GM18499 (cell line): ENCODE results near the gene FAM187B.
"Not testable (repeated sequence)": the region's sequence is repeated elsewhere in the genome, so short reads cannot be mapped to it uniquely, and the experiment has no call there.

ENCODE experiments used
- ATAC-seq: cut with Tn5 transposase; IDR thresholded peaks from one replicate; pipeline ENCODE4 v1.9.1; 2021; ENCODE audit warnings: moderate number of reproducible peaks; ENCODE audit not compliant: insufficient read depth, unreplicated experiment

Gene FAM187B

DNA sequence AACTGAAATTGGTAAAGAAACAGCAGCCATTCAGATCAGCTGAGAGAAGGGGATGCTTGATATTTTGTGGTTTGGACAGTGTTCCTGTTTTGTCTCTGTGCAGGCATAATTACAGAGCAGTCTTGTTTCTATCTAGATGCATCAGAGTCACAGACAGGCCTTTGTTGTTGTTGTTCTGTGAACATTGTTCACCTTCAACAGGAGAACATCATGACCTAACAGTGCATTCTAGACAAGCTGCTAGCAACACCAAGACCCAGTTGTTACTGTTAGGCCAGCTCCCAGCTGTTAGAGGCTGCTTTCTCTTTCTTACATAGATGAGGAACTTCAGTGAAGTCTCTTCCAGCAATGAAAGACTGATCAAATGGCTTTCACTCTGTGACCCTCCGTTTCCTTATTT is 11.8 kb upstream of the FAM187B start:
- ATAC-seq = no peak

DNA sequence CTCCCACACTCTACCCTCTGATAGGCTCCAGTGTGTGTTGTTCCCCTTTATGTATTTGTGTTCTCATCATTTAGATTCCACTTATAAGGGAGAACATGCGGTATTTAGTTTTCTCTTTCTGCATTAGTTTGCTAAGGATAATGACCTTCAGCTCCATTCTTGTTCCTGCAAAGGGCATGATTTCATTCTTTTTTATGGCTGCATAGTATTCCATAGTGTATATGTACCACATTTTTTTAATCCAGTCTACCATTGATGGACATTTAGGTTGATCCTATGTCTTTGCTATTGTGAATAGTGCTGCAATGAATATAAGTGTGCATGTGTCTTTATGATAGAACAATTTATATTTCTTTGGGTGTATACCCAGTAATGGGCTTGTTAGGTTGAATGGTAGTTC is 11.1 kb upstream of the FAM187B start:
- not testable (repeated sequence) for ATAC-seq

DNA sequence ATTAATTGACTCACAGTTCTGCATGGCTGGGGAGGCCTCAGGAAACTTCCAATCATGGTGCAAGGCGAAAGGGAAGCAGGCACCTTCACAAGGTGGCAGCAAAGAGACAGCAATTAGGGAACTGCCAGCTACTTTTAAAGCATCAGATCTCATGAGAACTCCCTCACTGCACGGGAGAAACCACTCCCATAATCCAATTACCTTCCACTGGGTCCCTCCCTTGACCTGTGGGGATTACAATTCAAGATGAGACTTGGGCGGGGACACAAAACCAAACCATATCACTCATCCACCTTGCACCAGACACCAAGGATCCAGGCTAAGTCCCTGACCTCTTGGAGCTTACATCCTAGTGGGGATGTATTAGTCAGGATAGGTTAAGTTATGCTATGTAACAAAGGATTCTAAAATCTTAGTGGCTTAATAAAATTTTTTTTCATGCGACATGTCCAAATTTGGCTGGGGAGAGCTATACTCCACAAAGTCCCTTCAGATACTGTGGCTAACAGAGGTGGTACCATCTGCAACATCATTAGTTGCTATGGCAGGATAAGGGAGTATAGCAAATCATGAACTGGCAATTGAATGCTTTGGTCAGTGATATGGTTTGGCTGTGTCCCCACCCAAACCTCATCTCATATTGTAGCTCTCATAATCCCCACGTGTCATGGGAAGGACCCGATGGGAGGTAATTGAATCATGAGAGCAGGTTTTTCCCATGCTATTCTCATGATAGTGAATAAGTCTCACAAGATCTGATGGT is 8.3 kb upstream of the FAM187B start:
- no peak for ATAC-seq

DNA sequence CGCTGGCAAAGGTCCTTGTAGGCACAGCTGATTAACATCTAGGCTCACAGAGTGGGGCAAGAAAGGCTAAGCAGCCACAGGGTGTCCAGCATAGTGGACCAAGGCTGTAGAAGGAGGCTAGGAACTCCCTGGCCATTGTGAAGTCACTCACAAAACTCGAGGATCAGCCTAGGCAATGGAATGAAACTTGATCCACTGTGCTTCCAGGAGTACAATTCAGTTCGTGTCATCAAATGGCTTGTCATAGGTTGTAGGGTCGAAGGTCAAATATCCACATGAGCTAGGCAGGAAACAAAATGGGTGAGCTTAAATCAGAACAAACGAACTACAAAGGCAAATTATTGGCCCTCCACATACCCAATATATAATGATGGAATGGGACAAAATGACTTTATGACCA is 4.4 kb upstream of the FAM187B start:
- ATAC-seq = no peak

DNA sequence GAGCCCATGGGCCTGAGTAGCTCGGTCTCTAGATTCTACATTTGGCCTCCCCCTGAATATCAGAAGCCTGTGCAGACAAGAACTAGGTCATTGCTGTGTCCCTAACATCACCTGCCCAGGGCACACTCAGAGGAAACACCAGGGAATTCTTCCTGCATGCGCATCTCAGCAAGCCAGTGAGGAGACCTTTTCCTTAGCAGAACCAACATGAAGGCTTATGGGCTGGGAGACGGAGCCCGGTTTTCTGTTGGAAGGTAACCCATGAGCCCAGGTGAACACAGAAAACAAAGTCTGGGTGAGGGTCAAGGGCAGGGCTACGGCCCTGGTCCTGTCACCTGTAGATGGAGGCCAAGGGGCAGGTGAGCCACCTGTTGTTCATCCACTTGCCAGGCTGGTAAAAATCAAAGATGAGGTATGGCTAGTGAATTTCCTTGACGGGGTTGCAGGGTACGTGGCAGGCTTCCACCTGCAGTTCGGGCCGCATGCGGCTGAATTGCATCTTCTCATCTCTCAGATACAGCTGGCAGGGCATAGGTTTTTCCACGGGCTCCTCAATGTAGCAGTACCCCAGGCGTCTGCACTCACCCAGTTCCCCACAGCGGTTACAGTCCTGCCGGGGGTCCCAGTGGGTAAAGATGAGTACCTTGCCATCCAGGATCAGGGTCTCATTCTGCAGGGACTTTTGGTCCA is 3.6 kb upstream of the FAM187B start:
- ATAC-seq = no peak

DNA sequence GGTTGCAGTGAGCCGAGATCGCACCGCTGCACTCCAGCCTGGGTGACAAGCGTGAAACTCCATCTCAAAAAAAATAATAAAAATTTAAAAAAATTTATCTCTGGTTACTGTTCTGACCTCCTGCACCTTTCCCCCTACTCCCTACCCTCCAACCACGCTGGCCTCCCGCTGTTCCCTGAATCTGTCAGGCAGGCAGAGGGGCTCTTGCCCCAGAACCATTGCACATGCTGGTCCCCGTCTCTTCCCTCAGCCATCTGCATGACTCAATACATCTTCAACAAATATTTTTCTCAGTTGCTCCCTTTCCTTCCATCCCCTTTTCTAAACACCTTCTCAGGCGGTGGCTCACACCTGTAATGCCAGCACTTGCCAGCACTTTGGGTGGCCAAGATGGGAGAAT is 1.1 kb upstream of the FAM187B start:
- no peak for ATAC-seq

DNA sequence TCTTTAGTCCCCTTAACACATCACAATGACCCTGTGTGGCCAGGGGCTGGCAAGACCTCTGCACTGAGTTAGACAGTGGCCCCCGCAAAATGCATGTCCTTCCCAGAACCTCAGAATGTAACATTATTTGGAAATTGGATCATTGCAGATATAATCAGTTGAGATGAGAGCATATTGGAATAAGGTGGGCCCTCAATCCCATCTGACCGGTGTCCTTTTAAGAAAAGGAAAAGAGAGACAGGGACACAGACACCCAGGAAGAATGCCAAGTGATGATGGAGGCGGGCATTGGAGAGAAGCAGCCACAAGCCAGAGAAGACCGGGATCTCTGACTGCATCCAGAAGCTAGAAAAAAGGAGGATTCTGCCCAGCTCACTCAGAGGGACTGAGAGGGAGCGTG is 1.8 kb downstream of the FAM187B start:
- ATAC-seq = no peak

GRCh38 chr19:35225951-35226350 is 2.6 kb downstream of the FAM187B start:
- no peak for ATAC-seq

DNA sequence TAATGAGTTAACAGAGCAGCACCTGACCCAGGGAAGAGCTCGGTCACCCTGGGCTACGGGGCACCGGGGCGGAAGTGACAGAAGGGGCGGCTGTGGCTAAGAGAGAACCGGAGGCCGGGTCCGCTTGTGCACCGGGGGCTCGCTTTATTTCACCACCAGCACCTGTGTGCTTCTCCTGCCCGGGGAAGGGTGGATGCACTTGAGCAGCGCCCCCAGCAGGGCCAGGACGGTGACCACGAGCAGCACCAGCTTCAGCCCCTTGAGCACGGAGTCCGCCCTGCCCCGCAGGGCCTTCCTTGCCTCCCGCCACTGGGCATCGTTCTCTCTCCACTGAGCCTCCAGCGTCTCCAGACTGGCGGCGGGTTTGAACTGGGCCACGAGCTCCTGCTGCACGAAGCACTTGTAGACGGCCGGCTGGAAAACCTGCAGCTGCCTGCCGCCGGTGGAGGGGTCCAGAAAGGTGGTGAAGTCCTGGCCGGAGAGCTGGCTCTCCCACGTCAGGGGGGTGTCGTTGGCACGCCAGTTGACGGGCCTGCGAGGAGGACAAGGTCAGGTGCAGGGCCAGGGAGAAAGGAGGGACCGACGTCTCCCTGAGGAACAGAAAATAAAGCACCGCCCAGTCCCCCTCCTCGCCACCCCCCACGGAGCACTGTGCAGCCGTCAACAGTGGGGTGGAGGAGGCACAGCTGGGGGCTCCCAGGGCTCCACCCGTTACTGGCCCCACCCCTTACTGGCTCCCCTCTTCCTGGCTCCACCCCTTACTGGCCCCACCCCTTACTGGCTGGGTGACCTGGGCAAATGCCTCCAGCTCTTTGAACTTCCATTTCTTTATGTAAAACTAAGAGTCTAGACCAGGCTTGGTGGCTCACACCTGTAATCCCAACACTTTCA is 3.6 kb downstream of the FAM187B start:
- no peak for ATAC-seq

- no peak for ATAC-seq
Measured at GRCh38 chr19:35223862-35224505, 4.6 kb downstream of the FAM187B start.

DNA sequence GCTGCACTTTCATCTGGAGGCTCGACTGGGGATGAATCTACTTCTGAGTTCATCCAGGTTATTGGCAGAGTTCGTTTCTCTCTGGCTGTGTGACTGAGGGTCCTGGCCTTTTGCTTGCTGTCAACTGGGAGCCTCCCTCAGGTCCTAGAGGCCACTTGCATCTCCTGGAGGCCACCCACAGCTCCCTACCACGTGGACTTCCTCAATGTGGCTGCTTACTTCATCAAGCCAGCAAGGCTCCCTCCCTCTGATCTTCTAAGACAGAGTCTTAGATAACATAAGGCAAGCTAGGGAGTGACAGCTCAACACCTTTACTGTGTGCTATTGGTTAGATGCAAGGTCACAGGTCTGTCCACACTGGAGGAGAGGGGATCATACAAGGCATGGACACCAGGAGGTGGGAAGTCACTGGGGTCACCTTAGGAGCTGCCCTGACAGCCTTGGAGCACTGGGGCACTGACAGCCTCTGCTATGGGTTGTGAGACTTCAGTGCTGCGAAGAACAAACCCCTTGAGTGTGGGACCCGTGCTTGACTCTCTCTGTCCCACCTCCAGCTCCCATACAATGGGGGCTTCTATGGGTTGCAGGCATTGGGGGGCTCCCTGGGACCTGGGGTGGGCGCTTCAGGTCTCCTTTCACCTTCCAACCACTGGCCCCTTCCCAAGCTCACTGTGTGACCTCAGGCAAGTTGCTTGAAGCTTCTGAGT is 5.3 kb downstream of the FAM187B start:
- no peak for ATAC-seq

DNA sequence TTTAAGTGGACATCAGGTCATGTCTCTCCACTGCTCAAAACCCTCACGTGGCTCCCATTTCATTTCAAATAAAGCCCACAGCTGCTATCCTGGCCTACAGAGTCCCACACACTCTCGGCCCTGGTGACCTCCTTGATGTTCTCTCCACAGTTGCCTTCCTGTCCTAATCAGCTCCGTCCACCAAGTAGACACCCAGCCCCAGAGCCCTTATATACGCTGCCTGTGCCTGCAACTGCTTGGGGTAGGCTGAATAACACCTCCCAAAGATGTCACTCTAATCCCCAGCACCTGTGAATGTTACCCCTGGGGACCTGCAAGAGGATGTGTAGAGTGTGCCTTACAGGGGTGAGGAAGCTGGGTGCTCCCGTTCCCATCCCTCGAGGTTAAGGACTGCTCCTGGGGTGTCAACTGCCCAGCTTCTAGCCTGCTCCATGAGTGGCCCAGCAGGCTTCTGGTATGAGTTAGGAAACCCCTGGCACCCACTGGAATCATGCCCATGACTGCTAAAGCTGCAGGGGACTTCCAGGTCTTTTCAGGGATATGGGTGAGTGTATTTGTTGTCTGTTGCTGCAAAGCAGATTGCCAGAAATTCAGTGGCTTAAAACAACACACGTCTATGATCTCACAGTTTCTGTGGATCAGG is 6.0 kb downstream of the FAM187B start:
- no peak for ATAC-seq

GRCh38 chr19:35220973-35221590 is 7.5 kb downstream of the FAM187B start:
- ATAC-seq = not testable (repeated sequence)

DNA sequence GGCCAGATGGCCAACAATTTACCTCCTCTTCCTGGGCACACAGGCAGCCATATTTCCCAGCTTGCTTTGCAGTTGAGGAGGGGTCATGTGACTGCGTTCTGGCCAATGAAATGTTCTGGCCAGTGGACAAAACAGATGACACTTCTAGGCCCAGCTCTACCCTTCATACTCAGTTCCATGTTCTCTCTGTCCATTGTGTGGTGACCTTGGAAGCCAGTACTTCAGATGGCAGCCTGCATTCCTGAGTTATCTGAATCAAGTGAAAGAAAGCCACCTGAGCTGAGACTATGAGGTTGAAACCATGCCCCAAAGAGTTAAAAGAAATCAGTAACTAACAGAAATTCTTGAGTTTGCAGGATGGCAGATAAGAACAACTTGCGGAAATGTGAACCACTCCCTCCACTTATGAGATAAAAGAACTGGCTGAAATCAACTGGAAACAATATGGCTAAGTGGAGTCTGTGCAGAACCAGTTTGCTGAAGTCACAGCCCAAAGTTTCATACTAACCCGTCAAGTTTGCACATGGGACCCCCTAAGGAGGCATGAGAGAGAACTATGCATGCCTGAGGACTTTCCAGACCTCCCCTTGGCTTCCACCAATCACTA is 8.1 kb downstream of the FAM187B start:
- ATAC-seq = no peak

- ATAC-seq = no peak
Measured at GRCh38 chr19:35219008-35219407, 9.5 kb downstream of the FAM187B start.

DNA sequence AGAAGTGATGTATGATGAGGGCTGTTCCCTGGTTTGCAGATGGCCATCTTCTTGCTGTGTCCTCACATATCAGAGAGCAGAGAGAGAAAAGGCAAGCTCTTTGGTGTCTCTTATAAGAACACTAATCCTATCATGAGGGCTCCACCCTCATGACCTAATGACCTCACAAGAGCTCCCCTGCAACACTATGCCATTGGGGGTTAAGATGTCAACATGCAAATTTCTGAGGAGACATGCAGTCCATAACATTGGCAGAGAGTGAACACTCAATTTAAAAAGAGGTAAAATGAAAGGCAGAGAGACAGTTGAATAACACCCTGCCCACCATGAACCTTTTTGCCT is 10.9 kb downstream of the FAM187B start:
- ATAC-seq = no peak

DNA sequence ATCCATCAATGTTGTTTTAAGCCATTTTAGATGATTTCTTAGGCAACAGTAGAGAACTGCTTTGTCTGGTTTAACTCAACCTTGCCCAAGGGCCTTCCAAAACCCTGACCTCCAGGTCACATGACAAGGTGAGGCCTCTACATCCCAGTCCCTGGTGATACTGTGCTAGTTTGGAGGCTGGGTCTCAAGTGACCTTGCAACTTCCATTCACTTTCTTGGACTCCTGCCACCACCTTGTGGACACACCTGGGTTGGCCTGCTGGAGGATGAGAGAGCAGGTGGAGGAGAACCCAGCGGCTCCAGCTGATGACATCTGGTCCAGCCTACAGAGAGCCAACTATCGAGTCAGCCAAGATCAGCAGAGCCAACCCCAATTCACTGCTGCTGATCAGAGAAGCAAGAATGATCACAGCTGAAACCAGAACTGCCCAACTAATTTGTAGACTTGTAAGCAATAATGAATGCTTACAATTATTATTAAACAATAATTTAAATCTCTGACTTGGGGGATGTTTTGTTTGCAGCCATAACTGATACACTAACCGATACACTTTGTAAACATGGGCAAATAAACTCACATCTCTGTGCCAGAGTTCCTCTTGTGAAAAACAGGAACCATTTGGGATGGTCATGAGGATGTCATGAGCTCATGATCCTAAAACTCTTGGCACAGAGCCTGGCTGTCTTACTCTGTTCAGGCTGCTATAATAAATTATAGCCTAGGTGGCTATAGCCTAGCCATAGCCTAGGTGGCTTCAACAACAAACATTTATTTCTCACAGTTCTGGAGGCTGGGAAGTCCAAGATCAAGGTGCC is 11.5 kb downstream of the FAM187B start:
- no peak for ATAC-seq
